ENCODE measurements around the gene ZBTB34. TPM values are rescaled to one million over a fixed set of nuclear protein-coding genes. Genes with fewer than 3 reads are reported as not detected.

The ZBTB34 gene
- total RNA-seq, 1 donor from 2014 or later: 15.4 TPM

- Histone ChIP-seq H3K4me1 (no peaks in the 10 kb centered on the region), H3K27me3 (ENCODE audit: low read depth) (no peaks in the 10 kb centered on the region), H3K9me3 (no peaks in the 10 kb centered on the region), H3K36me3 (no peaks in the 10 kb centered on the region), H3K27ac (no peak overlapping the region), H3K4me3 (no peak overlapping the region)
- no peak for TF ChIP-seq CTCF (IDR thresholded peaks at IDR 0.05)
- no peak for DNase-seq
- intact Hi-C loops (cut with DNase I): no loop called here
- ATAC-seq: no peak
Measured at GRCh38 chr9:126925876-126926275, 65.4 kb downstream of the ZBTB34 start.

GRCh38 chr9:126926364-126926763 lies 65.9 kb downstream of the ZBTB34 start:
- no peaks in the 10 kb centered on the region for H3K9me3 ChIP-seq
- intact Hi-C loops (cut with DNase I): no loop called here
- no peaks in the 10 kb centered on the region for H3K27me3 ChIP-seq (ENCODE audit: low read depth)
- DNase-seq (no peak), ATAC-seq (no peak)
- no peak overlapping the region for H3K4me3 ChIP-seq
- no peak for TF ChIP-seq CTCF (IDR thresholded peaks at IDR 0.05)
- H3K27ac ChIP-seq: no peak overlapping the region
- H3K4me1 ChIP-seq: no peaks in the 10 kb centered on the region
- no peaks in the 10 kb centered on the region for H3K36me3 ChIP-seq

GRCh38 chr9:126927419-126927818 lies 67.0 kb downstream of the ZBTB34 start:
- Histone ChIP-seq H3K27me3 (ENCODE audit: low read depth) (no peaks in the 10 kb centered on the region), H3K36me3 (no peaks in the 10 kb centered on the region), H3K4me1 (no peaks in the 10 kb centered on the region), H3K4me3 (no peak overlapping the region), H3K9me3 (no peaks in the 10 kb centered on the region), H3K27ac (no peak overlapping the region)
- no peak for TF ChIP-seq CTCF (IDR thresholded peaks at IDR 0.05)
- intact Hi-C loops (cut with DNase I): no loop called here
- ATAC-seq (no peak), DNase-seq (no peak)

- H3K27ac ChIP-seq: no peak overlapping the region
- DNase-seq: no peak
- no peaks in the 10 kb centered on the region for H3K27me3 ChIP-seq (ENCODE audit: low read depth)
- no peak for TF ChIP-seq CTCF (IDR thresholded peaks at IDR 0.05)
- intact Hi-C loops (cut with DNase I): no loop called here
- H3K4me3 ChIP-seq: no peak overlapping the region
- H3K9me3 ChIP-seq: no peaks in the 10 kb centered on the region
- no peaks in the 10 kb centered on the region for H3K4me1 ChIP-seq
- ATAC-seq: no peak
- no peaks in the 10 kb centered on the region for H3K36me3 ChIP-seq
Measured at GRCh38 chr9:126932871-126933321, 72.5 kb downstream of the ZBTB34 start.

GRCh38 chr9:126933334-126933980 lies 73.0 kb downstream of the ZBTB34 start:
- intact Hi-C loops (cut with DNase I): no loop called here
- H3K27ac ChIP-seq: no peak overlapping the region

More at GRCh38 chr9:126933334-126933980, 73.0 kb downstream of the ZBTB34 start:
- no peaks in the 10 kb centered on the region for H3K36me3 ChIP-seq
- H3K27me3 ChIP-seq (ENCODE audit: low read depth): no peaks in the 10 kb centered on the region
- no peak for TF ChIP-seq CTCF (IDR thresholded peaks at IDR 0.05)
- H3K9me3 ChIP-seq: no peaks in the 10 kb centered on the region
- no peak overlapping the region for H3K4me3 ChIP-seq
- ATAC-seq (no peak), DNase-seq (no peak)
- H3K4me1 ChIP-seq: no peaks in the 10 kb centered on the region

Data from lower lobe of right lung (tissue), 2 donors.